WTC11 (cell line): ENCODE results near the gene TRAPPC8. TPM values are rescaled to one million over a fixed set of nuclear protein-coding genes. Genes with fewer than 3 reads are reported as not detected.

Experiments
- CBFB ChIP-seq: sonication (generic); formaldehyde crosslinking; IDR thresholded peaks from 2 replicates; pipeline ENCODE4 v1.8.1; 2022; ENCODE audit warnings: mild to moderate bottlenecking, low read depth, missing genetic modification reagents
- CREB1 ChIP-seq: sonication (generic); formaldehyde crosslinking; IDR thresholded peaks from 2 replicates; pipeline ENCODE4 v1.8.0; 2023; ENCODE audit warnings: mild to moderate bottlenecking, missing genetic modification reagents
- NR3C1 ChIP-seq: sonication (generic); formaldehyde crosslinking; conservative IDR thresholded peaks from 2 replicates; pipeline ENCODE4 v1.8.1; 2023; ENCODE audit warnings: low read depth, mild to moderate bottlenecking, missing genetic modification reagents
- SMAD3 ChIP-seq: sonication (generic); formaldehyde crosslinking; IDR thresholded peaks from 2 replicates; pipeline ENCODE4 v1.8.0; 2022; ENCODE audit warnings: missing genetic modification reagents, mild to moderate bottlenecking, borderline replicate concordance
- STAT6 ChIP-seq: sonication (generic); formaldehyde crosslinking; conservative IDR thresholded peaks from 2 replicates; pipeline ENCODE4 v1.8.1; 2023; ENCODE audit warnings: mild to moderate bottlenecking, low read depth, missing genetic modification reagents, moderate library complexity
- ZNF396 ChIP-seq: fragments of 250-450 bp; sonication (Bioruptor Pico); IDR thresholded peaks from 2 replicates; pipeline ENCODE4 v1.8.0; 2021; ENCODE audit warnings: mild to moderate bottlenecking, moderate library complexity, borderline replicate concordance
- ZNF423 ChIP-seq: fragments of 250-450 bp; sonication (Bioruptor Pico); IDR thresholded peaks from 2 replicates; pipeline ENCODE4 v2.1.2; 2022; ENCODE audit warnings: mild to moderate bottlenecking, moderate library complexity
- ZNF671 ChIP-seq: fragments of 250-450 bp; sonication (Bioruptor Pico); IDR thresholded peaks from 2 replicates; pipeline ENCODE4 v1.8.0; 2021; ENCODE audit warnings: mild to moderate bottlenecking
- total RNA-seq: library from RNA; stranded (reverse); gene quantifications from 3 replicates; pipeline ENCODE4 v1.2.3, GENCODE V29; 2021
- TF ChIP-seq, protein P1 (sequence below): sonication (generic); formaldehyde crosslinking; IDR thresholded peaks from 2 replicates; pipeline ENCODE4 v1.8.0; 2022; ENCODE audit warnings: missing genetic modification reagents
- TF ChIP-seq, protein P2 (sequence below): sonication (generic); formaldehyde crosslinking; IDR thresholded peaks from 2 replicates; pipeline ENCODE4 v1.8.0; 2022; ENCODE audit warnings: mild to moderate bottlenecking, missing genetic modification reagents
- TF ChIP-seq, protein P3 (sequence below): sonication (generic); formaldehyde crosslinking; IDR thresholded peaks from 2 replicates; pipeline ENCODE4 v1.8.1; 2023; ENCODE audit warnings: mild to moderate bottlenecking, missing genetic modification reagents, borderline replicate concordance
- TF ChIP-seq, protein P4 (sequence below): sonication (generic); formaldehyde crosslinking; IDR thresholded peaks from 2 replicates; pipeline ENCODE4 v1.8.0; 2023; ENCODE audit warnings: mild to moderate bottlenecking, missing genetic modification reagents
- TF ChIP-seq, protein P5 (sequence below): sonication (generic); formaldehyde crosslinking; IDR thresholded peaks from 2 replicates; pipeline ENCODE4 v1.8.1; 2022; ENCODE audit warnings: mild to moderate bottlenecking, moderate library complexity, missing genetic modification reagents

Gene TRAPPC8
- total RNA-seq, 1 experiment from 2014 or later: 56.3 TPM

- TF ChIP-seq, protein P1, sequence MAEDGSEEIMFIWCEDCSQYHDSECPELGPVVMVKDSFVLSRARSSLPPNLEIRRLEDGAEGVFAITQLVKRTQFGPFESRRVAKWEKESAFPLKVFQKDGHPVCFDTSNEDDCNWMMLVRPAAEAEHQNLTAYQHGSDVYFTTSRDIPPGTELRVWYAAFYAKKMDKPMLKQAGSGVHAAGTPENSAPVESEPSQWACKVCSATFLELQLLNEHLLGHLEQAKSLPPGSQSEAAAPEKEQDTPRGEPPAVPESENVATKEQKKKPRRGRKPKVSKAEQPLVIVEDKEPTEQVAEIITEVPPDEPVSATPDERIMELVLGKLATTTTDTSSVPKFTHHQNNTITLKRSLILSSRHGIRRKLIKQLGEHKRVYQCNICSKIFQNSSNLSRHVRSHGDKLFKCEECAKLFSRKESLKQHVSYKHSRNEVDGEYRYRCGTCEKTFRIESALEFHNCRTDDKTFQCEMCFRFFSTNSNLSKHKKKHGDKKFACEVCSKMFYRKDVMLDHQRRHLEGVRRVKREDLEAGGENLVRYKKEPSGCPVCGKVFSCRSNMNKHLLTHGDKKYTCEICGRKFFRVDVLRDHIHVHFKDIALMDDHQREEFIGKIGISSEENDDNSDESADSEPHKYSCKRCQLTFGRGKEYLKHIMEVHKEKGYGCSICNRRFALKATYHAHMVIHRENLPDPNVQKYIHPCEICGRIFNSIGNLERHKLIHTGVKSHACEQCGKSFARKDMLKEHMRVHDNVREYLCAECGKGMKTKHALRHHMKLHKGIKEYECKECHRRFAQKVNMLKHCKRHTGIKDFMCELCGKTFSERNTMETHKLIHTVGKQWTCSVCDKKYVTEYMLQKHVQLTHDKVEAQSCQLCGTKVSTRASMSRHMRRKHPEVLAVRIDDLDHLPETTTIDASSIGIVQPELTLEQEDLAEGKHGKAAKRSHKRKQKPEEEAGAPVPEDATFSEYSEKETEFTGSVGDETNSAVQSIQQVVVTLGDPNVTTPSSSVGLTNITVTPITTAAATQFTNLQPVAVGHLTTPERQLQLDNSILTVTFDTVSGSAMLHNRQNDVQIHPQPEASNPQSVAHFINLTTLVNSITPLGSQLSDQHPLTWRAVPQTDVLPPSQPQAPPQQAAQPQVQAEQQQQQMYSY (CRISPR knock-in tag): no peak
- TF ChIP-seq, protein P2, sequence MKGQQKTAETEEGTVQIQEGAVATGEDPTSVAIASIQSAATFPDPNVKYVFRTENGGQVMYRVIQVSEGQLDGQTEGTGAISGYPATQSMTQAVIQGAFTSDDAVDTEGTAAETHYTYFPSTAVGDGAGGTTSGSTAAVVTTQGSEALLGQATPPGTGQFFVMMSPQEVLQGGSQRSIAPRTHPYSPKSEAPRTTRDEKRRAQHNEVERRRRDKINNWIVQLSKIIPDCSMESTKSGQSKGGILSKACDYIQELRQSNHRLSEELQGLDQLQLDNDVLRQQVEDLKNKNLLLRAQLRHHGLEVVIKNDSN (CRISPR knock-in tag): no peak
- TF ChIP-seq, protein P3, sequence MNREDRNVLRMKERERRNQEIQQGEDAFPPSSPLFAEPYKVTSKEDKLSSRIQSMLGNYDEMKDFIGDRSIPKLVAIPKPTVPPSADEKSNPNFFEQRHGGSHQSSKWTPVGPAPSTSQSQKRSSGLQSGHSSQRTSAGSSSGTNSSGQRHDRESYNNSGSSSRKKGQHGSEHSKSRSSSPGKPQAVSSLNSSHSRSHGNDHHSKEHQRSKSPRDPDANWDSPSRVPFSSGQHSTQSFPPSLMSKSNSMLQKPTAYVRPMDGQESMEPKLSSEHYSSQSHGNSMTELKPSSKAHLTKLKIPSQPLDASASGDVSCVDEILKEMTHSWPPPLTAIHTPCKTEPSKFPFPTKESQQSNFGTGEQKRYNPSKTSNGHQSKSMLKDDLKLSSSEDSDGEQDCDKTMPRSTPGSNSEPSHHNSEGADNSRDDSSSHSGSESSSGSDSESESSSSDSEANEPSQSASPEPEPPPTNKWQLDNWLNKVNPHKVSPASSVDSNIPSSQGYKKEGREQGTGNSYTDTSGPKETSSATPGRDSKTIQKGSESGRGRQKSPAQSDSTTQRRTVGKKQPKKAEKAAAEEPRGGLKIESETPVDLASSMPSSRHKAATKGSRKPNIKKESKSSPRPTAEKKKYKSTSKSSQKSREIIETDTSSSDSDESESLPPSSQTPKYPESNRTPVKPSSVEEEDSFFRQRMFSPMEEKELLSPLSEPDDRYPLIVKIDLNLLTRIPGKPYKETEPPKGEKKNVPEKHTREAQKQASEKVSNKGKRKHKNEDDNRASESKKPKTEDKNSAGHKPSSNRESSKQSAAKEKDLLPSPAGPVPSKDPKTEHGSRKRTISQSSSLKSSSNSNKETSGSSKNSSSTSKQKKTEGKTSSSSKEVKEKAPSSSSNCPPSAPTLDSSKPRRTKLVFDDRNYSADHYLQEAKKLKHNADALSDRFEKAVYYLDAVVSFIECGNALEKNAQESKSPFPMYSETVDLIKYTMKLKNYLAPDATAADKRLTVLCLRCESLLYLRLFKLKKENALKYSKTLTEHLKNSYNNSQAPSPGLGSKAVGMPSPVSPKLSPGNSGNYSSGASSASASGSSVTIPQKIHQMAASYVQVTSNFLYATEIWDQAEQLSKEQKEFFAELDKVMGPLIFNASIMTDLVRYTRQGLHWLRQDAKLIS (CRISPR knock-in tag): no peak
- no peak for TF ChIP-seq SMAD3 (CRISPR knock-in tag)
- TF ChIP-seq CREB1: no peak
- no peak for TF ChIP-seq CBFB (CRISPR knock-in tag)
- no peak for TF ChIP-seq ZNF423 (CRISPR knock-in tag)
- TF ChIP-seq ZNF396 (CRISPR knock-in tag): no peak
- no peak for TF ChIP-seq STAT6 (CRISPR knock-in tag)
- TF ChIP-seq, protein P4, sequence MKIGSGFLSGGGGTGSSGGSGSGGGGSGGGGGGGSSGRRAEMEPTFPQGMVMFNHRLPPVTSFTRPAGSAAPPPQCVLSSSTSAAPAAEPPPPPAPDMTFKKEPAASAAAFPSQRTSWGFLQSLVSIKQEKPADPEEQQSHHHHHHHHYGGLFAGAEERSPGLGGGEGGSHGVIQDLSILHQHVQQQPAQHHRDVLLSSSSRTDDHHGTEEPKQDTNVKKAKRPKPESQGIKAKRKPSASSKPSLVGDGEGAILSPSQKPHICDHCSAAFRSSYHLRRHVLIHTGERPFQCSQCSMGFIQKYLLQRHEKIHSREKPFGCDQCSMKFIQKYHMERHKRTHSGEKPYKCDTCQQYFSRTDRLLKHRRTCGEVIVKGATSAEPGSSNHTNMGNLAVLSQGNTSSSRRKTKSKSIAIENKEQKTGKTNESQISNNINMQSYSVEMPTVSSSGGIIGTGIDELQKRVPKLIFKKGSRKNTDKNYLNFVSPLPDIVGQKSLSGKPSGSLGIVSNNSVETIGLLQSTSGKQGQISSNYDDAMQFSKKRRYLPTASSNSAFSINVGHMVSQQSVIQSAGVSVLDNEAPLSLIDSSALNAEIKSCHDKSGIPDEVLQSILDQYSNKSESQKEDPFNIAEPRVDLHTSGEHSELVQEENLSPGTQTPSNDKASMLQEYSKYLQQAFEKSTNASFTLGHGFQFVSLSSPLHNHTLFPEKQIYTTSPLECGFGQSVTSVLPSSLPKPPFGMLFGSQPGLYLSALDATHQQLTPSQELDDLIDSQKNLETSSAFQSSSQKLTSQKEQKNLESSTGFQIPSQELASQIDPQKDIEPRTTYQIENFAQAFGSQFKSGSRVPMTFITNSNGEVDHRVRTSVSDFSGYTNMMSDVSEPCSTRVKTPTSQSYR (CRISPR knock-in tag): no peak
- TF ChIP-seq ZNF671: no peak
- TF ChIP-seq, protein P5, sequence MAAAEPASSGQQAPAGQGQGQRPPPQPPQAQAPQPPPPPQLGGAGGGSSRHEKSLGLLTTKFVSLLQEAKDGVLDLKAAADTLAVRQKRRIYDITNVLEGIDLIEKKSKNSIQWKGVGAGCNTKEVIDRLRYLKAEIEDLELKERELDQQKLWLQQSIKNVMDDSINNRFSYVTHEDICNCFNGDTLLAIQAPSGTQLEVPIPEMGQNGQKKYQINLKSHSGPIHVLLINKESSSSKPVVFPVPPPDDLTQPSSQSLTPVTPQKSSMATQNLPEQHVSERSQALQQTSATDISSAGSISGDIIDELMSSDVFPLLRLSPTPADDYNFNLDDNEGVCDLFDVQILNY (CRISPR knock-in tag): no peak
- TF ChIP-seq NR3C1 (CRISPR knock-in tag): no peak
Measured at GRCh38 chr18:31979714-31980113, 36.8 kb upstream of the TRAPPC8 start (continued).
